DOHH2 (cell line): ENCODE data around the gene SLC27A6.

Experiments
- EZH2phosphoT487 ChIP-seq: fragments of 200-600 bp; sonication (generic); IDR thresholded peaks from 2 replicates; pipeline ENCODE4 v1.6.1; 2017; ENCODE audit warnings: borderline replicate concordance, mild to moderate bottlenecking, antibody characterized with exemption, low read length, moderate library complexity, mixed read lengths
- TF ChIP-seq, protein P1 (sequence below): fragments of 200-600 bp; sonication (generic); IDR thresholded peaks from one replicate; pipeline ENCODE4 v1.5.1; 2014; ENCODE audit warnings: antibody characterized with exemption, mild to moderate bottlenecking, low read depth, low read length; ENCODE audit not compliant: poor library complexity, severe bottlenecking

DNA sequence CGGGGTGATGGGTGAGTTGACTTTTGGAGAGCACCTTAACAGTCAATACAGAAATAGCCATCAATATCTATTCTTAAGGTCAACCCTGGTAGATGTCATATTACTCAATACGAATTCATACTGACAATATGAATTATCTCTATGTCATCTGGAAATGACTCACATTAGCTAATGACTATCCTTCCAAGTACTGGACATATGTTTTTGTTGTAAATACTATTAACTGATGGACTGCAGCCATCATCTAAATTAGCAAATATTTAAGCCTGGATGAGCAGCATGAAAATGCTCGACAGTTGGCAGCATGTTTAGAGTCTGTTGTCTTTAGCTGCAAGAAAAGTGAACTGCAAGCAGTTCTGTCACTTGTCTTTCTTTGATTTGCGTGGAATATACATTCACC lies 109.6 kb downstream of the SLC27A6 start:
- TF ChIP-seq, protein P1, sequence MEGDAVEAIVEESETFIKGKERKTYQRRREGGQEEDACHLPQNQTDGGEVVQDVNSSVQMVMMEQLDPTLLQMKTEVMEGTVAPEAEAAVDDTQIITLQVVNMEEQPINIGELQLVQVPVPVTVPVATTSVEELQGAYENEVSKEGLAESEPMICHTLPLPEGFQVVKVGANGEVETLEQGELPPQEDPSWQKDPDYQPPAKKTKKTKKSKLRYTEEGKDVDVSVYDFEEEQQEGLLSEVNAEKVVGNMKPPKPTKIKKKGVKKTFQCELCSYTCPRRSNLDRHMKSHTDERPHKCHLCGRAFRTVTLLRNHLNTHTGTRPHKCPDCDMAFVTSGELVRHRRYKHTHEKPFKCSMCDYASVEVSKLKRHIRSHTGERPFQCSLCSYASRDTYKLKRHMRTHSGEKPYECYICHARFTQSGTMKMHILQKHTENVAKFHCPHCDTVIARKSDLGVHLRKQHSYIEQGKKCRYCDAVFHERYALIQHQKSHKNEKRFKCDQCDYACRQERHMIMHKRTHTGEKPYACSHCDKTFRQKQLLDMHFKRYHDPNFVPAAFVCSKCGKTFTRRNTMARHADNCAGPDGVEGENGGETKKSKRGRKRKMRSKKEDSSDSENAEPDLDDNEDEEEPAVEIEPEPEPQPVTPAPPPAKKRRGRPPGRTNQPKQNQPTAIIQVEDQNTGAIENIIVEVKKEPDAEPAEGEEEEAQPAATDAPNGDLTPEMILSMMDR: no peak
- no peak for TF ChIP-seq EZH2phosphoT487
